ENCODE results near the gene NECTIN1.

The NECTIN1 gene

GRCh38 chr11:119754656-119755355 lies 25.8 kb upstream of the NECTIN1 start:
- DNase-seq = no peak

- DNase-seq = no peak
Observed at GRCh38 chr11:119754199-119754598, 25.2 kb upstream of the NECTIN1 start.

GRCh38 chr11:119752946-119753345 lies 23.9 kb upstream of the NECTIN1 start:
- DNase-seq = no peak

DNA sequence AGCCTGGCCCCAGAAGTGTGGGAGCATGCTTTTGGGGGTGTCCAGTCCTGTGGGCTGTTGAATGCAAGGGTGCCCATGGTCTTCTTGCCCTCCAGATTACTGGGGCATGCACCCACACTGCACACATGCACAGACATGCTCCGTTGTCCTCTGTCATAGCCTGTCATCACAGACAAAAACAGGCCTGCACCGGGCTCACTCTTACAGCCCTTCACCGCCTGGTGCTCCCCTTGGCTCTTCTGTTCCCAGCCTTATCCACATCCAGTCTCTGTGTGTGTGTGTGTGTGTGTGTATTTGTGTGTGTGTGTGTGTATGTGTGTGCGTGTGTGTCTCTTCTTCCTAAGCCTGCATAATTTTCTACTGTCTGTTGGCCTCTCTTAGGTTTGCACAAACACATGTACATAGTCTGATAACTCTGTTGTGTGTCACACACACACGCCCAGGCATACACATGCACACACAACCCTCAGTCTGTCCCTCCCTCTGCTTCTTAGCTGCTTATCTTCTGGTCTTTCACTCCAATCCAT lies 23.4 kb upstream of the NECTIN1 start:
- no peak for DNase-seq

GRCh38 chr11:119750056-119750455 lies 21.1 kb upstream of the NECTIN1 start:
- no peak for DNase-seq

DNA sequence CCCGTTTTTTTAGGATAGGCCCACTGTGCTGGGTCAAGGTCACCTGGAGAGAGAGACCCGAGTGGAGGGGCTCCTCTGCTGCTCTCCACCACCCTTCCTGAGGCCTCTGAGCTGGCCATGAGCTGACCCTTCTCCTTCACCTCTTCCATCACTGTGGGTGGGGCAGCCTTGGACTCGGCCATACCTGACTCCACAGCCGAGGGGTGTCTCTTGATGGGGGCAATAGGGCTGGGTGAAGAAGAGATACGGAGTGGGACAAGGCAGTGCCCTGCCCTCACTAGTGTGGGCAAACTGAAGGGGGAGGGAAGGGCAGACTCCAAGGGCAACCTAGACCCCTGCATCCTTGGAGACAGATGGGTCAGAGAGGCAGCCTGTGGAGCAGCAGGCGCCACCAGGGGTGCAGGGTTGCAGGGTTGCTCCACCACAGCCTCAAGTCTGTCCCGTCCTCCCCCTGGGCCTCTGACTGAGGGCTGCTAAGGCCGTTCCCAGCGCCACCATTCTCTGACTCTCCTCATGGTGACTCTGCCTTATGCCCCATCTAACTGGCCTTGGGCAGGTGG lies 20.1 kb upstream of the NECTIN1 start:
- no peak for DNase-seq

GRCh38 chr11:119747868-119748660 lies 19.1 kb upstream of the NECTIN1 start:
- no peak for DNase-seq

- no peak for DNase-seq
Observed at GRCh38 chr11:119745776-119746535, 17.0 kb upstream of the NECTIN1 start.

DNA sequence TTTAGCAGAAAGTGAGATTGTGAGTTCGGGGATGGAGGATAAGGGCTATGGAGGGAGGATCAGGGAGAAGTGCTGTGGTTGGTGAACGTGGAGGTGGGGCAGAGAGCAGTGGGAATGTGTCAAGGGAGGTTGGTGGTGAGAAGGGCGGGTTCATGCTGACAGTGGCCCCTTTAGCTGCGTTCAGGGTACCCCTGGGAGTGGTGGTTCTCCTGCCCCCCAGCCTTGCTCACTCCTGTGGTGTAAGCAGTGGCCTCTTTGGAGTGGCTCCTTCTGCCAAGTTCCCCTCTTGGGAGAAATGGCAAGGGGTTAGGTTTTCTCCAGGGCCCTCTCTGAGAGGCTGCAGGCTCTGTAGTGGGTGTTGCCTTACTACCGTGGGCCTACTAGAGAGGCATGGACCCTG lies 16.1 kb upstream of the NECTIN1 start:
- DNase-seq = no peak

- no peak for DNase-seq
Observed at GRCh38 chr11:119744577-119744976, 15.6 kb upstream of the NECTIN1 start.

DNA sequence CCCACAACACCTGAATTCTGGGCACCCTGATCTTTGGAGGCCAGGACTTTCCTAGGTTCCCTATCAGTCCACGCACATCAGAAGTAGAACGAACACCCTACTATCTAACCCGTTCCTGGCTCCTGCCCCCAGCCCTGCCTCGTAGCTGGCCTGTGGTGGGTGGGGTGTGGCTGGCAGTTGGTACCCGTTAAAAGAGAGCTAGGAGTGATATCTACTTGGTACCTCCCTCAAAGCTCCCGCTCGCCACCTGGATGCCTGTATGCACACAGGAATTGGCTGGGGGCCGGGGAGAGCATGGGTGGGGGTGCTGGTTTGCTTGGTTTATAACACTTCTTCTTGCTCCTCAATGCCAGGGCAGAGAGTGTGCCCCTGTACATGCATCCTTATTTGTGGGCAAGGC lies 14.0 kb upstream of the NECTIN1 start:
- DNase-seq = no peak

DNA sequence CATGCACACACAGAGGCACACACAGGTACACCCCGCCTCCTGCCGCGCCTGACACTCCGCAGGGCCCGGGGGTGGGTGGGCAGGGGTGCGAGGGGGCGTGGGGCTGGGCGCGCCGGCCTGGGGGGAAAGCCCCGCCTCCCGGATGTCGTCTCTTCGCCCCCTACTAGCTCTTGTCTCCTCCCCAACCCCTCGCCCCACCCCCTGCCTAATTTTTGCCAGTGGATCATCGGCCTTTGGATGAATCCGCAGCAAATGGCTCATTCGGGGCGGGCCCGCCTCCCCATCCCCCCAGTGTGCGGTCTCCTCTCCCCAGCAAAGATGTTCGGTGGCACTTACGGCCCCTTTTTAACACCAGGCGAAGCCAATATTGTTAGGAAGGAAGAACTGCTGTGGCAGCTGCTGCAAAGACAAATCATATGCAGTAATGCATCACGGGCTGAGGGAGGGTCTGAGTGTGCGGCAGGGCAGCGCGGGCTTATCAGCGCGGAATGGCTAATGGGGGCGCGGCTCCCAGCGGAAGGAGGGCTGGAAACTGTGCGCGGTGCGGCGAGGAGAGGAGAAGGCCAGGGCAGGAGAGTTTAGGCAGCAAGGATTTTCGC lies 13.4 kb upstream of the NECTIN1 start:
- DNase-seq = no peak

DNA sequence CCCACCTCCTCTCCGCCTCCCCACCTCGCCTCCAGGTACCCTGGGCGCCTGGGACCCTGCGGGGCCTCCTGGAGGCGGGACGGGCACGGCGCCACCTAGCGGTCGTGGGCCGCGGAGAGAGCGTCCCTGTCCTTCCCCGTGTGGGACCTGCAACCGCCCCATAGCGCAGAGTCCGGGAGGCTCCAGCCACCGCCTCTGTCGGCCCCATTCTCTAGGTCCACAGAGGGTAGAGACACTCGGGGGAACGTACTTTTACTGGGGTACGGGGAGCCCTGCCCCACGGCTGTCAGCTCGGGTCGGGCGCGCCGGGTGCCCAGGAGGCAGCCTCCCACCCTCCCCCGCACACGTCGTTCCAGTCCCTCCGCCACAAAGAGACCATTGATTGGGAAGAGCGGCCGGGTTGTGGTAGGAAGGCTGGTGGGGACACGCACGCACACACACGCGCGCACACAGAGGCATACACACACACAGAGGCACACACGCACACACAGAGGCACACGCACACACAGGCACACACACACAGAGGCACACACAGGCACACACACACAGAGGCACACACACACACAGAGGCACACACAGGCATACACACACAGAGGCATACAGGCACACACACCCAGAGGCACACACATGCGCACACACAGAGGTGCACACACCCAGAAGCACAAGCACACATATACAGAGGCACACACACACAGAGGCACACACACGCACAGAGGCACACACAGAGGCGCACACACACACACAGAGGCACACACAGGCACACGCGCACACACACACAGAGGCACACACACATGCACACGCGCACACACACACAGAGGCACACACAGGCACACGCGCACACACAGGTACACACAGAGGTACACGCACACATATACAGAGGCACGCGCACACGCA lies 12.6 kb upstream of the NECTIN1 start:
- DNase-seq = peak in 4 of 5 experiments; percentile 30 to 47 (median 38)

DNA sequence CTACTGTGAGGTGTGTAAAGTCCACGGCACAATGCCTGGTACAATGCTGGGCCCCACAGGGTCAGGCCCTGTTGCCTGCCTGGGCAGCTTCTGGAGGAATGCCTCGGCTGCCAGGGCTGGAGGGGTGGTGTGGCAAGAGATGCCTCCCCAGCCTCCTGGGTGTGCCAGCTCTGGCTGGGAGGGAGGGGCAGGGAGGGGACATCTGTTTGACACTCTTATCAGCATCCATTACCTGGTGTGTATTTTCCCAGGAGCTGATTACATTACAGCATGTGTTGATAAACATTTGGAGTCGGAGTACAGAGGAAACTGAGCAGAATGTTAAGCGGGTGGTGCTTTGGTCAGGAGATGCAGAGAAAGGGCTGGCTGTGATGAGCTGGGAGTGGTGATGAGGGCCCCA lies 11.0 kb upstream of the NECTIN1 start:
- DNase-seq = no peak

DNA sequence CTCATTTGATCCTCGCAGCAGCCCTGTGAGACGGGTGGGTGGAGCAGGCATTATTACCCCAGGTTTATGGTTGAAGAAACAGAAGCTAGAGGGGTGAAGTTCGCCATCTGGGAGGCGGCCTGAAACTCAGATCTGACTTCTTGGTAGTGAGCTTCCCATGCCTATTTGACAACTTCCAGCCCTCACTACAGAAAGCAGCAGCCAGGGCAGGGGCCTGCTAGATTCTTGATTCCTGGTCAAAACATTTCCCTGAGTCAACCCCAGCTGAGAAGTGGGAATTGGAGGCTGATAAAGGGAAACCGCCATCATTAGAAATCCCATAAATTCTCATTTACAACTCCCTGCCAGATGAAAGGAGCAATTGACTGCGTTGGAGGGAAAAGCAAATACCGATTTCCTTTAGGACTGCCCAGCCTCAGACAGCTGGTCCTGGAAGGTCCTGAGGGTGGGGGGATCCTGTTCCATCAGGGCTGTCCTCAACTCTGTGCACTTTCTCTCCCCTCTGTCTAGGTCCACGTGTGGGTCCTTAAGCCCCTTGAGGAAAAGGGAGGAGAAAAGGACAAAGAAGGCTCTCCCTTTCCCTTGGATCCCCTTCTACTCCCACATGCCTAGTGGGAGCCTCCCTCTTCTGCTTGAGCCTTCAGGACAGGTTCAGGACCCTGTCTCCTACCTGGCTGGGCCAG lies 10.2 kb upstream of the NECTIN1 start:
- no peak for DNase-seq

DNA sequence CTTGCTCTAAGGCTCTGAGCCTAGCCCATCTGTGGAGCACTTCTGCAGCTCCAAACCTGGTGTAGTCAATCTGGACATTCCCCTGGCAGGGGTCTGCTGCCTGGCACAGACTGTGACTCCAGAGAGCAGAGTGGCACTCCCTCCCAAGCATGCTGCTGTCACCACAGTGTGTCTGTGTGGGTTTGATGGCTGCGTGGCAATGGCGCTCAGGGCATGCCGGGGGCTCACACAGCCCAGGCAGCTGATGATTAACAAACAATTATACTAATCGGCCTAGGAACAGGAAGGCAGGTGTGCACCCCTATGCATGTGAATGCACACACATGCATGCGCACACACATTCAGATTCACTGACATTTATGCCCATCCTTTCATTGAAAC lies 9.0 kb upstream of the NECTIN1 start:
- DNase-seq = no peak

GRCh38 chr11:119737366-119738058 lies 8.5 kb upstream of the NECTIN1 start:
- no peak for DNase-seq

DNA sequence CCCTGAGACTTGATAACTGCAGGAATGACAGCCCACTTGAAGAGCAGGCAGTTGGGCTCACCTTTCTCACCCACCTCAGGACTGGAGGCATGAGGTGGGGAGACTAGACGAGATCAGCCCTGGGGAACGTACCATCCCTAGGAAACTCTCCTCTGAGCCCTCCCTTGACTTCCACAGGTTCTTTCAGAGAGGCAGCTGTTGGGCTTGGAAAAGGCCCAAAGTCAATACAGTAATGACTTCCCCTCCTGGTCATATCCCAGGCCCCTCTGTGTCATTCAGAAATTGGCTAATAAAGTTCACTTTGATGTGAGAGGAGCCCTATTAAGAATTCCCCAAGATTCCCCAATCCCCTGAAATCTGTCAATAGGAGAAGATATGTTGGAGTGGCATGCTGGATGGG lies 5.8 kb upstream of the NECTIN1 start:
- no peak for DNase-seq

- no peak for DNase-seq
Observed at GRCh38 chr11:119730789-119731386, 1.9 kb upstream of the NECTIN1 start.
